OCI-LY3 (cell line): ENCODE data around the gene ATP10B.

Source experiments
- CTCF ChIP-seq: fragments of 200-600, 300-600 bp; sonication (generic); IDR thresholded peaks from 2 replicates; pipeline ENCODE4 v1.5.1; 2014; ENCODE audit warnings: antibody characterized with exemption, low read length, low read depth
- EZH2phosphoT487 ChIP-seq: fragments of 200-600 bp; shearing (Covaris generic); IDR thresholded peaks from 2 replicates; pipeline ENCODE4 v1.6.1; 2018; ENCODE audit warnings: antibody characterized with exemption, mixed run types, low read depth

- TF ChIP-seq CTCF, result no peak
- TF ChIP-seq EZH2phosphoT487, result no peak
Measured at GRCh38 chr5:160547872-160548271, 304.1 kb downstream of the ATP10B start.
